ENCODE data around the gene PELI3. TPM values are rescaled to one million over a fixed set of nuclear protein-coding genes. Genes with fewer than 3 reads are reported as not detected.

PELI3 gene
- total and polyA plus RNA-seq, 7 experiments from 2014 or later, result 5.2 to 27.3 (median 15.4) TPM

DNA sequence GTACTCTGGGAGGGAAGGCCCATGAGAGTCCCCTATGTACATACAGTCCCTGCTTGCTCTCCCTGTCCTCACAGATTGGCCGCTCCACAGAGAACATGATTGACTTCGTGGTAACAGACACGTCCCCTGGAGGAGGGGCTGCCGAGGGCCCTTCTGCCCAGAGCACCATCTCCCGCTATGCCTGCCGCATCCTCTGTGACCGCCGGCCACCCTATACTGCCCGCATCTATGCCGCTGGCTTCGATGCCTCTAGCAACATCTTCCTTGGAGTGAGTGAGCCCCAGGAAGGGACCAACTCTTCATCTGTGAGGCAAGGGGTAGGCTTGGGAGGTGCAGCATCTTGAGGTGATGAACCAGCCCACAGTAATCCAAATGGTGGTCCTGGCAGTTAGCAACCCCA, 6.5 kb downstream of the PELI3 start:
- no peaks in the 10 kb centered on the region for H3K9me3 ChIP-seq (ENCODE audit: control insufficient read depth in 2 of 3, low read length in 3 of 3)
- H3K9me3 Mint-ChIP-seq, result no peaks in the 10 kb centered on the region
- peaks cover 0 to 14% (median 0%) of the 10 kb centered on the region in 5 donors for H3K36me3 Mint-ChIP-seq
- intact Hi-C loops (cut with micrococcal nuclease), result no loop called here
- ChIA-PET POLR2A (no interaction called here), CTCF (no interaction called here)
- H3K4me3 Mint-ChIP-seq, result no peak overlapping the region
- no peak overlapping the region for H3K27ac Mint-ChIP-seq
- no peak for ATAC-seq
- no peaks in the 10 kb centered on the region for H3K27me3 ChIP-seq (ENCODE audit: control insufficient read depth in 2 of 2, insufficient read depth in 2 of 2, low read length in 2 of 2)
- H3K4me1 Mint-ChIP-seq, result peaks cover 0 to 9% (median 7%) of the 10 kb centered on the region in 7 donors
- H3K4me1 ChIP-seq (ENCODE audit: control insufficient read depth in 2 of 2, insufficient read depth in 2 of 2, low read length in 2 of 2), result peaks cover 0 to 1% of the 10 kb centered on the region in 2 donors
- no peak for DNase-seq
- H3K36me3 ChIP-seq (ENCODE audit: control insufficient read depth in 2 of 3, insufficient read depth in 3 of 3, low read length in 3 of 3), result peaks cover 0 to 22% (median 0%) of the 10 kb centered on the region in 3 experiments
- H3K4me3 ChIP-seq (ENCODE audit: low read length), result no peak overlapping the region
- H3K27me3 Mint-ChIP-seq, result no peaks in the 10 kb centered on the region
- no peak overlapping the region for H3K27ac ChIP-seq (ENCODE audit: low read depth, low read length)

DNA sequence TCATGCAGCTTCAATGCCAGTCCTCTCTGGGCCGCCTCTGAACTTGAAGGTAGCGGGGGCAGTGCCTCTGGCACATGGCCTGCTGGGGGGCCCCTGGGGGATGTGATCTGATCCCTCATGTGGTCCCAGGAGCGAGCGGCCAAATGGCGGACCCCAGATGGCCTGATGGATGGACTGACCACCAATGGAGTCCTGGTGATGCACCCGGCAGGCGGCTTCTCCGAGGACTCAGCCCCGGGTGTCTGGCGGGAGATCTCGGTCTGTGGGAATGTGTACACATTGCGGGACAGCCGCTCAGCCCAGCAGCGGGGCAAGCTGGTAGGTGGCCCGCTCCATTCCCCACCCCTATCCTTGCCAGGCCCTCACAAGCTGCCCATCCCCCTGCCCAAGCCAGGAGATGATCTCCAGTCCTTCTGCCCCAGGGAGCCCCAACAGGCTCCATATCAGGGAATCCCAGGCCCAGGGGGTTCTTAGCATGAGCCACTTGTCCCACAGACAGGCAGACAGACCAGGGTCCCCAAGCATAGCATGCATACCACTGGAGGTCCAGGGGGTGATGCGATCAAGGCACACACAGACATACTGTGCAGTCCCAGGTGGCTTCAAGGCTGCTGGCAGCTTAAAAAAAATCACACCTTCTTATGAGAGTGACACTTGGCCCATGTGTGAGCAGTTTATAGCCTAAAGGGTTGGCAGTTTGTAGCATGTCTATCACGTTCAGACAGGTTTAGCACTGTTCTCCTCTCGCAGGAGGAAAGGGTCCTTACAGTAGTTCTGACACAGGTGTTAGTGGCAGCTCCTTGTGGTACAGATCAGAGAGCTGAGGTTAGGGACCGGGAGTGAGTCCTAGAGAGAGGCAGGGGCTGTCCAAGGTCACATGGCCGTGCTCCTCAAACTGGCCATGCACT, 7.2 kb downstream of the PELI3 start:
- Histone ChIP-seq H3K9me3 (ENCODE audit: control insufficient read depth in 2 of 3, low read length in 3 of 3) (no peaks in the 10 kb centered on the region), H3K27ac (ENCODE audit: low read depth, low read length) (no peak overlapping the region), H3K36me3 (ENCODE audit: control insufficient read depth in 2 of 3, insufficient read depth in 3 of 3, low read length in 3 of 3) (peaks cover 0 to 22% (median 0%) of the 10 kb centered on the region in 3 experiments), H3K4me1 (ENCODE audit: control insufficient read depth in 2 of 2, insufficient read depth in 2 of 2, low read length in 2 of 2) (no peaks in the 10 kb centered on the region), H3K4me3 (ENCODE audit: low read length) (no peak overlapping the region), H3K27me3 (ENCODE audit: control insufficient read depth in 2 of 2, insufficient read depth in 2 of 2, low read length in 2 of 2) (no peaks in the 10 kb centered on the region)
- CTCF ChIA-PET, result no interaction called here
- ATAC-seq, result no peak
- intact Hi-C loops (cut with micrococcal nuclease), result no loop called here
- Mint-ChIP-seq H3K27me3 (no peaks in the 10 kb centered on the region), H3K27ac (peak overlapping the region in 1 of 9 donors; percentile 56), H3K4me1 (peaks cover 0 to 11% (median 5%) of the 10 kb centered on the region in 7 donors), H3K9me3 (no peaks in the 10 kb centered on the region), H3K36me3 (peaks cover 0 to 14% (median 0%) of the 10 kb centered on the region in 5 donors), H3K4me3 (no peak overlapping the region)
- DNase-seq, result no peak
- POLR2A ChIA-PET, result no interaction called here

DNA sequence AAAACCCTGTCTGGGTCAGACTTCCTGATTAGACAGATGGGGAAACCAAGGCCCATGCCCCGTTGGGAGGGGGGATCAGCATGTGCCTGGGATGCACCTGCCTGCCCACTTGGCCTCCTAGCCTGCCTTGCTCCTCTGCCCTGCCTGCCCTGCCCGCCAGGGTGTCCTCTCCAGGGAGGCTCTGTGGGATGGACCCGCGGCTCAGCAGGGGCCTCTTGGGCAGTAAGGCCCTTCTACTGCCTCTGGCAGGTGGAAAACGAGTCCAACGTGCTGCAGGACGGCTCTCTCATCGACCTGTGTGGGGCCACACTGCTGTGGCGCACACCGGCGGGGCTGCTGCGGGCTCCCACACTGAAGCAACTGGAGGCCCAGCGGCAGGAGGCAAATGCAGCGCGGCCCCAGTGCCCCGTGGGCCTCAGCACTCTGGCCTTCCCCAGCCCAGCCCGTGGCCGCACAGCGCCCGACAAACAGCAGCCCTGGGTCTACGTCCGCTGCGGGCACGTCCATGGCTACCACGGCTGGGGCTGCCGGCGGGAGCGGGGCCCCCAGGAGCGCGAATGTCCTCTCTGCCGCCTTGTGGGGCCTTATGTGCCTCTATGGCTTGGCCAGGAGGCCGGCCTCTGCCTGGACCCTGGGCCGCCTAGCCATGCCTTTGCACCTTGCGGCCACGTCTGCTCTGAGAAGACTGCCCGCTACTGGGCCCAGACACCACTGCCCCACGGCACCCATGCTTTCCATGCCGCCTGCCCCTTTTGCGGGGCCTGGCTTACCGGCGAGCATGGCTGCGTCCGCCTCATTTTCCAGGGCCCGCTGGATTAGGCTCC, 8.9 kb downstream of the PELI3 start:
- Mint-ChIP-seq H3K4me3 (no peak overlapping the region), H3K36me3 (peaks cover 0 to 10% (median 0%) of the 10 kb centered on the region in 5 donors), H3K27ac (no peak overlapping the region), H3K27me3 (no peaks in the 10 kb centered on the region), H3K4me1 (peaks cover 5 to 23% (median 12%) of the 10 kb centered on the region in 7 donors), H3K9me3 (no peaks in the 10 kb centered on the region)
- H3K36me3 ChIP-seq (ENCODE audit: control insufficient read depth in 2 of 3, insufficient read depth in 3 of 3, low read length in 3 of 3), result peaks cover 0 to 22% (median 0%) of the 10 kb centered on the region in 3 experiments
- H3K4me1 ChIP-seq (ENCODE audit: control insufficient read depth in 2 of 2, insufficient read depth in 2 of 2, low read length in 2 of 2), result peaks cover 8 to 9% of the 10 kb centered on the region in 2 donors
- H3K27me3 ChIP-seq (ENCODE audit: control insufficient read depth in 2 of 2, insufficient read depth in 2 of 2, low read length in 2 of 2), result no peaks in the 10 kb centered on the region
- DNase-seq, result peak in 1 of 9 donors; percentile 5
- H3K27ac ChIP-seq (ENCODE audit: low read depth, low read length), result no peak overlapping the region
- no peaks in the 10 kb centered on the region for H3K9me3 ChIP-seq (ENCODE audit: control insufficient read depth in 2 of 3, low read length in 3 of 3)
- intact Hi-C loops (cut with micrococcal nuclease), result no loop called here
- no peak overlapping the region for H3K4me3 ChIP-seq (ENCODE audit: low read length)
- ATAC-seq, result no peak
- CTCF ChIA-PET, result interaction anchor here (0.6 kb wide), 1 partner anchor 320 kb away, joined by 4 read pairs; no protein-coding TSS in a partner anchor
- POLR2A ChIA-PET, result interaction anchor here (0.7 kb wide), 1 partner anchor 9 kb away, joined by 3 read pairs; no protein-coding TSS in a partner anchor

DNA sequence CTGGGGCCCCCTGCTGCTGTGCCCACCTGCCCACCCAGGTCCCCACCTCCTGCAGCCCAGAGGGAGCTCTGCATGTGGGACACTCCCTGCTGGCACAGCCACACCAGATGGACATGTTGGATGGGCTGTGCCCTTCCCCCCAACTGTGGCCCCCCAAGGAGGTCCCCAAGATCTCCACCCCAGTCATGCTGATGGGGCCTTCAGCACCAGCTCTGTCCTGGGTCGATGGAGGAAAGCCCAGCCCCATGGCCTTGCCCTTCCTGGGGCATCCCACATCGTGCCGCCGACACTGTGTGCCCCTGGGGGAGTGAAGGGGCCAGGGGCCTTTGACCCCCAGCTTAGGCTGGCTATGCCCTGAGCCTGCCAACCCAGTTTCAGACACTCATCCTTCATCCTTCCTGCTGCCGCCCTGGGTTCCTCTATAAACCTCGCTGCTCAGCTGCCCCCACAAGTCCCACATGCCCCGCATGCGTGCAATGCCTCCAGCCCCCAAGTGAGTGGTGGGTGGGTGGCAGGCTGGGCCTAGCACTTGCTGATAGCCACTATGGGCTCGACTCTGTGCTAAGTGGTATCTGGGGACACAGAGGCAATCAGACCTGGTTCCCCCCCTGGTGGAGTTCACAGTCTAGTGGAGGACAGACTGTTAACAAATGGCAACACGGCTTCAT, 9.6 kb downstream of the PELI3 start:
- peaks cover 0 to 10% (median 0%) of the 10 kb centered on the region in 5 donors for H3K36me3 Mint-ChIP-seq
- no peaks in the 10 kb centered on the region for H3K27me3 ChIP-seq (ENCODE audit: control insufficient read depth in 2 of 2, insufficient read depth in 2 of 2, low read length in 2 of 2)
- ChIA-PET POLR2A (no interaction called here), CTCF (interaction anchor here (0.6 kb wide), 1 partner anchor 319 kb away, joined by 4 read pairs; no protein-coding TSS in a partner anchor)
- no peak for ATAC-seq
- peaks cover 0 to 22% (median 0%) of the 10 kb centered on the region in 3 experiments for H3K36me3 ChIP-seq (ENCODE audit: control insufficient read depth in 2 of 3, insufficient read depth in 3 of 3, low read length in 3 of 3)
- H3K27ac ChIP-seq (ENCODE audit: low read depth, low read length), result no peak overlapping the region
- H3K4me1 ChIP-seq (ENCODE audit: control insufficient read depth in 2 of 2, insufficient read depth in 2 of 2, low read length in 2 of 2), result peaks cover 9 to 14% of the 10 kb centered on the region in 2 donors
- intact Hi-C loops (cut with micrococcal nuclease), result no loop called here
- H3K4me3 Mint-ChIP-seq, result no peak overlapping the region
- no peak for DNase-seq
- peak overlapping the region in 3 of 9 donors; percentile 18 to 76 (median 36) for H3K27ac Mint-ChIP-seq
- no peaks in the 10 kb centered on the region for H3K27me3 Mint-ChIP-seq
- H3K9me3 ChIP-seq (ENCODE audit: control insufficient read depth in 2 of 3, low read length in 3 of 3), result no peaks in the 10 kb centered on the region
- H3K9me3 Mint-ChIP-seq, result no peaks in the 10 kb centered on the region
- peaks cover 5 to 28% (median 17%) of the 10 kb centered on the region in 7 donors for H3K4me1 Mint-ChIP-seq
- H3K4me3 ChIP-seq (ENCODE audit: low read length), result no peak overlapping the region

DNA sequence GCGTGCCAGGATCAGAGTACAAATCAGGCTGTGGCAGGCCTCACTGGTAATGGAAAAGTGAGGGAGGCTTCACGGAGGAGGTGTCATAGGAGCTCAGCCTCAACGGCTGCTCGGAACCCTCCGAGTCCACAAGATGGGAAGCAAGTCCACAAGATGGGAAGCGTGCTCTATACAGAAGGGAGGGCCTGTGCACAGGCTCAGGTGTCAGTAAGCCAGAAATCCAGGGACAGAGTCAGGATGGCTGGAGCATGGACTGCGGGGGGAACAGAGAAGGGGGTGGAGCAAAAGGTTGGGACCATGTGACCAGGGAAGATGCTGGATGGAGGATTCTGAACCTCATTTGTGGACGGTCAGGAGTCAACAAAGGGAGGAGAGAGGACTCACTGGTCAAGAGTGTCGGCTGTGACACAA, 10.1 kb downstream of the PELI3 start:
- H3K27me3 ChIP-seq (ENCODE audit: control insufficient read depth in 2 of 2, insufficient read depth in 2 of 2, low read length in 2 of 2), result no peaks in the 10 kb centered on the region
- no peaks in the 10 kb centered on the region for H3K27me3 Mint-ChIP-seq
- no peak overlapping the region for H3K4me3 Mint-ChIP-seq
- H3K4me3 ChIP-seq (ENCODE audit: low read length), result no peak overlapping the region
- DNase-seq (no peak), ATAC-seq (no peak)
- intact Hi-C loops (cut with micrococcal nuclease), result no loop called here
- CTCF ChIA-PET, result no interaction called here
- peaks cover 5 to 29% (median 17%) of the 10 kb centered on the region in 7 donors for H3K4me1 Mint-ChIP-seq
- no peaks in the 10 kb centered on the region for H3K9me3 Mint-ChIP-seq
- peaks cover 9 to 14% of the 10 kb centered on the region in 2 donors for H3K4me1 ChIP-seq (ENCODE audit: control insufficient read depth in 2 of 2, insufficient read depth in 2 of 2, low read length in 2 of 2)
- peaks cover 0 to 22% (median 0%) of the 10 kb centered on the region in 3 experiments for H3K36me3 ChIP-seq (ENCODE audit: control insufficient read depth in 2 of 3, insufficient read depth in 3 of 3, low read length in 3 of 3)
- peaks cover 0 to 10% (median 0%) of the 10 kb centered on the region in 5 donors for H3K36me3 Mint-ChIP-seq
- H3K27ac Mint-ChIP-seq, result peak overlapping the region in 3 of 9 donors; percentile 18 to 76 (median 36)
- H3K27ac ChIP-seq (ENCODE audit: low read depth, low read length), result no peak overlapping the region
- POLR2A ChIA-PET, result interaction anchor here (1.0 kb wide), 1 partner anchor 13 kb away, joined by 3 read pairs; no protein-coding TSS in a partner anchor
- H3K9me3 ChIP-seq (ENCODE audit: control insufficient read depth in 2 of 3, low read length in 3 of 3), result no peaks in the 10 kb centered on the region

All from naive thymus-derived CD4-positive, alpha-beta T cell (primary cell).